Stomach (tissue), 4 donors: ENCODE data around the gene PPIF.

Source experiments
- POLR2AphosphoS5 ChIP-seq, 3 donors: sonication (generic); formaldehyde crosslinking; IDR thresholded peaks; one replicate each; pipeline ENCODE4 v1.6.1; 2016; ENCODE audit warnings: antibody characterized with exemption in 3 of 3
- TF ChIP-seq, protein P1 (sequence below), 7 experiments: fragments of 450-650 bp in 4 of 7; fragments of 200-600 bp in 3 of 7; sonication (generic) in 3 of 7; IDR thresholded peaks; one replicate each; pipeline ENCODE4 v1.5.1; 2016 to 2019; ENCODE audit warnings: antibody characterized with exemption in 7 of 7, control low read depth in 2 of 7, mild to moderate bottlenecking in 1 of 7

- TF ChIP-seq, protein P1, sequence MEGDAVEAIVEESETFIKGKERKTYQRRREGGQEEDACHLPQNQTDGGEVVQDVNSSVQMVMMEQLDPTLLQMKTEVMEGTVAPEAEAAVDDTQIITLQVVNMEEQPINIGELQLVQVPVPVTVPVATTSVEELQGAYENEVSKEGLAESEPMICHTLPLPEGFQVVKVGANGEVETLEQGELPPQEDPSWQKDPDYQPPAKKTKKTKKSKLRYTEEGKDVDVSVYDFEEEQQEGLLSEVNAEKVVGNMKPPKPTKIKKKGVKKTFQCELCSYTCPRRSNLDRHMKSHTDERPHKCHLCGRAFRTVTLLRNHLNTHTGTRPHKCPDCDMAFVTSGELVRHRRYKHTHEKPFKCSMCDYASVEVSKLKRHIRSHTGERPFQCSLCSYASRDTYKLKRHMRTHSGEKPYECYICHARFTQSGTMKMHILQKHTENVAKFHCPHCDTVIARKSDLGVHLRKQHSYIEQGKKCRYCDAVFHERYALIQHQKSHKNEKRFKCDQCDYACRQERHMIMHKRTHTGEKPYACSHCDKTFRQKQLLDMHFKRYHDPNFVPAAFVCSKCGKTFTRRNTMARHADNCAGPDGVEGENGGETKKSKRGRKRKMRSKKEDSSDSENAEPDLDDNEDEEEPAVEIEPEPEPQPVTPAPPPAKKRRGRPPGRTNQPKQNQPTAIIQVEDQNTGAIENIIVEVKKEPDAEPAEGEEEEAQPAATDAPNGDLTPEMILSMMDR (IDR thresholded peaks at IDR 0.05) = no peak
- no peak for TF ChIP-seq POLR2AphosphoS5 (IDR thresholded peaks at IDR 0.05)
Measured at GRCh38 chr10:79320820-79321493, 26.3 kb upstream of the PPIF start.
